ENCODE results near the gene SOS1.
"Not testable (repeated sequence)": the region's sequence is repeated elsewhere in the genome, so short reads cannot be mapped to it uniquely, and the experiment has no call there.

The SOS1 gene

GRCh38 chr2:39099870-39100728 lies 20.8 kb downstream of the SOS1 start:
- no peak for DNase-seq (ENCODE audit: low read depth, low spot score)

DNA sequence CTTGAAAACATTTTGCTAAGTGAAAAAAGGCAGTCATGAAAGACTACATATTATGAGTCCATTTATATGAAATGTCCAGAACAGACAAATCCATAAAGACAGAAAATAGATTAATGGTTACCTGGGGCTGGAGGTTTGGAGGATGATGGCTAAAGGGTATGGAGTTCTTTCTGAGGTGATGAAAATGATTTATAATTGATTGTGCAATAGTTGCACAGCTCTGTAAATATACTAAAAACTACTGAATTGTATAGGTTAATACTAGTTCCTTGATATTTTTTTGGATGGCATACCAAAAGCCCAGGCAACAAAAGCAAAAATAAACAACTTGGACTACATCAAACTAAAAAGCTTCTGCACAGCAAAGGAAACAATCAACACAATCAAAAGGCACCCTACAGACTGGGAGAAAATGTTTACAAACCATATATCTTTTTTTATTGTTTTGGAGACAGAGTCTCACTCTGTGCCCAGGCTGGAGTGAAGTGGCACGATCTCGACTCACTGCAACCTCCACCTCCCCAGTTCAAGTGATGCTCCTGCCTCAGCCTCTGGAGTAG lies 21.5 kb downstream of the SOS1 start:
- no peak for DNase-seq (ENCODE audit: low read depth, low spot score)

- no peak for DNase-seq (ENCODE audit: low read depth, low spot score)
Measured at GRCh38 chr2:39095624-39096023, 25.2 kb downstream of the SOS1 start.

DNA sequence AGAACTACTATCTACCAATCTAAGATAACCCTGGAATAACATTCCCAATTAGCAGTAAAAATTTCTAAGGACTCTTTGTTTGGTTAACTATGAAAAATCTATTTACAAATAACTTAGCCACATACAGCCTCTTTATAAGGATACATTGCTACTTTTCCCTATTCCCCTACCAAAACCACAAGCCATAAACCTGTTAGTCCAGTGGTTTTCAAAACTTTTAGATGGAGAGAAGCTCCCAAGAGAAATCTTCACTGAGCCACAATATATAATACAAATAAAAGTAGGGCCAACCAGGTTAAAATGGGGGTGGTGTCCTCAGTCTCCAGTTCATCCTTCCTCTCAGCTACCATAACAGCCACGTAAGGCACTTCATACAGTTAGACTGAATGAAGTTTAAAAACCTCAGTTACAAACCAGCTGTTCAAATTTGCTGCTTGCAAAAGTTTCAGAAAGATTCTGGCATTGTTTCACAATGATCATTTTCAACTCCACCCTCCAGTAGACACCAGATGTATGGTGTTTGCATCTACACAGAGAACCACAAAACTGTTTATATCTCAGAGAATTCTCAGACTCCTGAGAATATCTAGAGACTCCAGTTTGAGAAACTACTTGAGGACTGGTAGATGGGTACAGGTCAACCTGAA lies 26.0 kb downstream of the SOS1 start:
- no peak for DNase-seq (ENCODE audit: low read depth, low spot score)

DNA sequence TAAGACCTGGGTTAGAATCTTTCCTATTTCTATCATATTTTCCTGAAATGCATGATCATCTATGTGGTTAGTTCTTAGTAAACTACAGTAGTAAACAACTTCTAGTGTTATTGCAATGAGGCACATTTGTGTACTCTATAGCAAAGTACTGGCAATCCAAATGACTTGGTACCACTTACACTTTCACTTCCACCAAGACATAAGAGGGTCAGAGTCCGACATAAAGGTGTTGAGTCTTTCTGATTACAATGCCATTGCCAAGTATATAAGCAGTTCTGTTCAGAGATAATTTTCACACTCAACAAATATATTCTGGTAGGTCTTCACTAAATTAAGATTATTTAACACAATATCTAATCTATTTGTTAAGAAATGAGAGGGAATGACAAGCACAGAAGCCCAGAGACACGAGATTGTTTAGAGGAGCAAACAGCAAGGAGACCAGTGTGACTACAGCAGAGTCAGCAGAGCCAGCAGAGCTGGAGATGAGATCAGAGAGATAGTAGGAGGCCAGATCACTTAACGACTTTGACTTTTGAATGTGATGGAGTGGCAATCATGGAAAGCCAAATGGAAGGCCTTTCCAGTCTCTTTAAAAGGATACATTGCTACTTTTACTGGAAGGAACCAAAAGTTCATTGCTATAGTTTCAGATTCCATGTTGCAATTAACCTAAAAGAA lies 27.5 kb downstream of the SOS1 start:
- DNase-seq (ENCODE audit: low read depth, low spot score), result no peak

GRCh38 chr2:39091543-39091942 lies 29.3 kb downstream of the SOS1 start:
- DNase-seq (ENCODE audit: low read depth, low spot score), result no peak

DNA sequence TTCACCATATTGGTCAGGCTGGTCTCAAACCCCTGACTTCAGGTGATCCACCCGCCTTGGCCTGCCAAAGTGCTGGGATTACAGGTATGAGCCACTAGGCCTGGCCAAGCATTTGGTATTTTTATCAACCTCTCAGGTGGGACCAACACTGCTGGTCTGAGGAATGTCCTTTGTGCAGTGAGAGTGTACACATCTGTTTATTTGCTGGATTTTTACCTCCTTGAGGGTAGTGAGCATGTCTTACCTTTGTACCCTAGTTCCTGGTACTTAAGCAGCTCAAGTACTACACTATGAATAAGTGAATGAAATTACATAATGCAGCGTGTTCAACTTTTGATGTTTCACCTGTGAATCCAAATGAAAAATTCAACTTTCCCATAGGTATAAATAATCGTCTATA lies 29.8 kb downstream of the SOS1 start:
- DNase-seq (ENCODE audit: low read depth, low spot score), result no peak

GRCh38 chr2:39080152-39080551 lies 40.7 kb downstream of the SOS1 start:
- DNase-seq (ENCODE audit: low read depth, low spot score), result no peak

- no peak for DNase-seq (ENCODE audit: low read depth, low spot score)
Measured at GRCh38 chr2:39069890-39070465, 50.9 kb downstream of the SOS1 start.

DNA sequence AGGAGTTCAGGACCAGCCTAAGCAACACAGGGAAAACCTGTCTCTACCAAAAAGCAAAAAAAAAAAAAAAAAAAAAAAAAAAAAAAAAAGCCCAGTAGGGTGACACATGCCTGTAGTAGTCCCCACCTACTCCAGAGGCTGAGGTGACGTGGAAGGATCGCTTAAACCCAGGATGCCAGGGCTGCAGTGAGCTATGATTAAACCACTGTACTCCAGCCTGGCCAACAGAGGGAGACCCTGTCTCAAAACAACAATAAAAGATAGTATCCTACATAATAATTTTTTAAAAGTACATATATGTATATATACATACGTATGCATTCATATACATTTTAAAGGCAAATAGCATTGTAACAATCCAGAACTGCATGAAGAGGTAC lies 51.7 kb downstream of the SOS1 start:
- DNase-seq (ENCODE audit: low read depth, low spot score), result no peak

- no peak for DNase-seq (ENCODE audit: low read depth, low spot score)
Measured at GRCh38 chr2:39068299-39069135, 52.3 kb downstream of the SOS1 start.

DNA sequence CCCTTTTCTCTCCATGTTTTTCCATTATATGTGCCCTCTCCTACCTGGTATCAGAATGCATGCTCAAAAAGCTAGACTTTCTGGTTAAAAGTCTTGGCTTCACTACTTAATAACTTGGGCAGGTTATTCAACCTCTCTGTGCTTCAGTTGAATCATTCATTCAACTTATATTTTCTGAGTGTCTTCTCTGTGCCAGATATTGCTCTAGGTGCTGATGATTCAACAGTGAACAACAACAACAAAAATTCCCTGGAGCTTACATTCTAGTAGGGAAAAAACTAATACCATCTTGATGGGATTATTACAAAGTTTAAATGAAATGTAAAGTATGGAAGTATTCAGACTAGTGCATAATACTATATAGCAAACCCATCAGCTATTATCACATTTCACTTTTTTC lies 55.2 kb downstream of the SOS1 start:
- DNase-seq (ENCODE audit: low read depth, low spot score), result no peak

GRCh38 chr2:39062320-39062719 lies 58.5 kb downstream of the SOS1 start:
- DNase-seq (ENCODE audit: low read depth, low spot score), result no peak

DNA sequence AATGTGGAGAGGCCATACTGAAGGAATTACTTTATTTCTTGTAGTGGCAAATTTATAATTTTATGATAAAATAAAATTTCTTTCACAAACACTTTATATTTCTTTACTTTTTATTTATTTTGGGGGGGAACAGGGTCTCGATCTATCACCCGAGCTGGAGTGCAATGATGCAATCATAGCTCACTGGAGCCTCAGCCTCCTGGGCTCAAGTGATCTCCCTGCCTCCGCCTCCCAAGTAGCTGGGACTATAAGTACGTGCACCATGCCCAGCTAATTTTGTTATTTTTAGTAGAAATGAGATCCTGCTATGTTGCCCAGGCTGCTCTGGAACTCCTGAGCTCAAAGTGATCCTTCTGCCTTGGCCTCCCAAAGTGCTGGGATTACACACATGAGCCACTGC lies 59.6 kb downstream of the SOS1 start:
- DNase-seq (ENCODE audit: low read depth, low spot score), result no peak

DNA sequence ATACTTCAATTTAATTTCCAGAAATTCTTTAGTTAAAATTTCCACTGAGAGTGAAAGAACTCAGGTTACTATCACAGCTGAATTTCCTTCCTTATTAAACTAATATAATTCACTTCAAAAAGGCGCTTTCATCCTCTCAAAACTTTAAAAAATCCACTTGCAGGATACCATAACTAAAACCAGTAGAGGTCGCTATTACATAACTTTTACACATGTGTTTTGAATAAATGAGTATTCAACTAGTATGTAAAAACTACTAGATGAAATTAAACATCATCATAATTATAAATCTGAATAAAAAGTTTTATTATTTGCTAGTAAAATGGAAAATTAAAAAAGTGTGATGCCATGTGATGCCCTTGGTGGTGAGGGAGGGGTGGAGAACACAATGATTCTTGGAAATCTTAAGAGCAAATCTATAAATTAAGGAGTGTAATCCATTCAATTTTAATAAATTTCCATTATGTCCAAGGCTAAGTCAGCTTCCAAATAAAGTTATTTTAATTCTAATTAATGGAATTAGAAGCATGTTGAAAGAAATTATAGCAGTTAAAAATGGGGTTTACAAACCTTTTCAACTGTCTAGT lies 61.4 kb downstream of the SOS1 start:
- no peak for DNase-seq (ENCODE audit: low read depth, low spot score)

GRCh38 chr2:39058101-39058500 lies 62.8 kb downstream of the SOS1 start:
- no peak for DNase-seq (ENCODE audit: low read depth, low spot score)

DNA sequence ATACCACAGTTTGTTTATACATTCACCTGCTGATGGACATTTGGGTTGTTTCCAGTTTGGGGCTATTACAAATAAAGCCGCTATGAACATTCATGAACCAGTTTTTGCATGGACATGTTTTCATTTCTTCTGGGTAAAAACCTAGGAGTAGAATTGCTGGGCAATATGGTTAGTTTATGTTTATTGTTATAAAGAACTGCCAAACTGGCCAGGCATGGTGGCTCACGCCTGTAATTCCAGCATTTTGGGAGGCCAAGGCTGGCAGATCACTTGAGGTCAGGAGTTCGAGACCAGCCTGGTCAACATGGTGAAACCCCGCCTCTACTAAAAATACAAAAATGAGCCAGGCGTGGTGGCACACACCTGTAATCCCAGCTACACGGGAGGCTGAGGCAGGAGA lies 68.2 kb downstream of the SOS1 start:
- not testable (repeated sequence) for DNase-seq (ENCODE audit: low read depth, low spot score)

DNA sequence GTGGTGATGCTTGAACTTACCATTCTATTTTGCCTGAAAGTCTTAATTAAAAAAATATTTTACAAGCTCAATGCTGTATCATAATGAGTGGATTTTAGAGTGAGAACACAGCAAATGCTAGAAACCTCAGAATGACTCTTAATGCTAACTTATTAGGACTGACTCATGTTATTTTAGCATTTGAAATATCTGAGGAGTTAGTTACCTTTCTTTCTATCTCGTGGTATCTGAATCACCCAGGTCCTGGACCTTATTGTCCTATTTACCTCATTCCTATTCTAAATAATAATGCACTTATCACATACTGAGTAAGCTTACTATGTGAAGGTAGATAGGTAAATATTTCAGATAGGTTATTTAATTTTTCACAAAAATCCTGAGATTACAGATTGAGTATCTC lies 70.7 kb downstream of the SOS1 start:
- DNase-seq (ENCODE audit: low read depth, low spot score), result no peak

DNA sequence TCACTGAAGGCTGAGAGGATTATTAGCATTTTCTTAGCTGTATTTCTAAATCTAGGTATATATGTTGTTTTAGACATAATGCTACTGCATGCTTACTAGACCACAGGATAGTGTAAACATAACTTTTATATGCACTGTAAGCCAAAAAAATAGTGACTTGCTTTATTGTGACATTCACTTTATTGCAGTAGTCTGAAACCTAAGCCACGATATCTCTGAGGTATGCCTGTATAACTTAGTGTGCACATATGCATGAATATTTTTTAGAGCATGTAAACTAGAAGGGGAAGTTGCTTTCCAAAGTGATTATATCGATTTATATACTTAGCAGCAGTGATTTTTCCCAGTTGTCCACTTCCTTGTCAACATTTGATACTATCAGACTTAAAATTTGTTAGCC lies 81.8 kb downstream of the SOS1 start:
- no peak for DNase-seq (ENCODE audit: low read depth, low spot score)

GRCh38 chr2:39033980-39034379 lies 86.9 kb downstream of the SOS1 start:
- no peak for DNase-seq (ENCODE audit: low read depth, low spot score)

GRCh38 chr2:39027421-39027820 lies 93.4 kb downstream of the SOS1 start:
- no peak for DNase-seq (ENCODE audit: low read depth, low spot score)

All from activated CD4-positive, CD25-positive, alpha-beta regulatory T cell treated with anti-CD3 and anti-CD28 coated beads, Interleukin-2, amount 50 U/mL, for 16 hours (primary cell).